Retinal pigment epithelial cell (primary cell): ENCODE data around the gene RING1.
"Not testable (repeated sequence)": the region's sequence is repeated elsewhere in the genome, so short reads cannot be mapped to it uniquely, and the experiment has no call there.

Experiments
- DNase-seq: peaks from one replicate; pipeline ENCODE4 v3.0.0-alpha.2; 2010; ENCODE audit warnings: low read depth
- H3K4me3 ChIP-seq: 2 replicates; pipeline ENCODE4 v1.5.1; 2011; ENCODE audit warnings: mild to moderate bottlenecking, low read length, control low read depth, moderate library complexity
- TF ChIP-seq, protein P1 (sequence below): conservative IDR thresholded peaks from 2 replicates; pipeline ENCODE4 v1.5.1; 2011; ENCODE audit warnings: low read depth, low read length, control low read depth, inconsistent platforms

The RING1 gene

GRCh38 chr6:33216117-33216649, 7.9 kb downstream of the RING1 start:
- TF ChIP-seq, protein P1, sequence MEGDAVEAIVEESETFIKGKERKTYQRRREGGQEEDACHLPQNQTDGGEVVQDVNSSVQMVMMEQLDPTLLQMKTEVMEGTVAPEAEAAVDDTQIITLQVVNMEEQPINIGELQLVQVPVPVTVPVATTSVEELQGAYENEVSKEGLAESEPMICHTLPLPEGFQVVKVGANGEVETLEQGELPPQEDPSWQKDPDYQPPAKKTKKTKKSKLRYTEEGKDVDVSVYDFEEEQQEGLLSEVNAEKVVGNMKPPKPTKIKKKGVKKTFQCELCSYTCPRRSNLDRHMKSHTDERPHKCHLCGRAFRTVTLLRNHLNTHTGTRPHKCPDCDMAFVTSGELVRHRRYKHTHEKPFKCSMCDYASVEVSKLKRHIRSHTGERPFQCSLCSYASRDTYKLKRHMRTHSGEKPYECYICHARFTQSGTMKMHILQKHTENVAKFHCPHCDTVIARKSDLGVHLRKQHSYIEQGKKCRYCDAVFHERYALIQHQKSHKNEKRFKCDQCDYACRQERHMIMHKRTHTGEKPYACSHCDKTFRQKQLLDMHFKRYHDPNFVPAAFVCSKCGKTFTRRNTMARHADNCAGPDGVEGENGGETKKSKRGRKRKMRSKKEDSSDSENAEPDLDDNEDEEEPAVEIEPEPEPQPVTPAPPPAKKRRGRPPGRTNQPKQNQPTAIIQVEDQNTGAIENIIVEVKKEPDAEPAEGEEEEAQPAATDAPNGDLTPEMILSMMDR, result no peak
- no peak overlapping the region for H3K4me3 ChIP-seq
- no peak for DNase-seq

- TF ChIP-seq, protein P1, result no peak
- no peak for DNase-seq
- H3K4me3 ChIP-seq, result no peak overlapping the region
These were observed 8.9 kb downstream of the RING1 start for GRCh38 chr6:33217246-33217645.

GRCh38 chr6:33217681-33218080, 9.4 kb downstream of the RING1 start:
- no peak overlapping the region for H3K4me3 ChIP-seq
- TF ChIP-seq, protein P1, result no peak
- DNase-seq, result no peak

- not testable (repeated sequence) for DNase-seq
These were observed 18.3 kb downstream of the RING1 start for GRCh38 chr6:33226503-33227120.

DNA sequence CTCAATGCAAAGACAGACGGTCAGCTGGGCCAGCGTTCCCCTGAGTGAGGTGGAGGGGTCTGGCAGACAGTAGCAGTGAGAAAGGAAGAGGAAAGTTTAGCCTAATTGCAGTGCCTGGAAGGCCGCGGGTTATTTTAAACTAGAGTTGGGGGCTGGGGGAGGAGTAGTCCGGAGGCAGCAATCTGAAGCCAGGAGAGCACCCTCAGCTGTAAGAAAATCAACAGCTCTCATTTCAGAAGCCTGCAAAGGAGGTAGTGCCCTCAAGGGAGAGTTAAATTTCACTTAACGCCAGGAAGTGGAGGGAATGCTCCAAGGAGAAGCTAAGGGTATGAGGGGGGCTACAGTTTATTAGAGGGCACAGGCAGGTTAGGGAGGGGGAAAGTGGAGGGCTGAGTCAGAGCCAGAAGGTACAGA, 26.9 kb downstream of the RING1 start:
- no peak overlapping the region for H3K4me3 ChIP-seq
- TF ChIP-seq, protein P1, result no peak
- no peak for DNase-seq

More at GRCh38 chr6:33226503-33227120, 18.3 kb downstream of the RING1 start:
- not testable (repeated sequence) for H3K4me3 ChIP-seq

GRCh38 chr6:33236328-33236727, 28.0 kb downstream of the RING1 start:
- H3K4me3 ChIP-seq, result no peak overlapping the region
- TF ChIP-seq, protein P1, result no peak
- DNase-seq, result no peak

- TF ChIP-seq, protein P1, result no peak
- no peak for DNase-seq
- no peak overlapping the region for H3K4me3 ChIP-seq
These were observed 28.6 kb downstream of the RING1 start for GRCh38 chr6:33236852-33237251.
